ENCODE data around the gene KCNS1.
"Not testable (repeated sequence)": the region's sequence is repeated elsewhere in the genome, so short reads cannot be mapped to it uniquely, and the experiment has no call there.

Gene KCNS1

GRCh38 chr20:45100563-45101245 is at the start of gene KCNS1:
Gene KCNS1, minus strand, starts transcription at chr20:45101127. Its CDS starts 1,891 bp downstream, at chr20:45099236.
- DNase-seq (ENCODE audit: low read depth), result no peak

DNA sequence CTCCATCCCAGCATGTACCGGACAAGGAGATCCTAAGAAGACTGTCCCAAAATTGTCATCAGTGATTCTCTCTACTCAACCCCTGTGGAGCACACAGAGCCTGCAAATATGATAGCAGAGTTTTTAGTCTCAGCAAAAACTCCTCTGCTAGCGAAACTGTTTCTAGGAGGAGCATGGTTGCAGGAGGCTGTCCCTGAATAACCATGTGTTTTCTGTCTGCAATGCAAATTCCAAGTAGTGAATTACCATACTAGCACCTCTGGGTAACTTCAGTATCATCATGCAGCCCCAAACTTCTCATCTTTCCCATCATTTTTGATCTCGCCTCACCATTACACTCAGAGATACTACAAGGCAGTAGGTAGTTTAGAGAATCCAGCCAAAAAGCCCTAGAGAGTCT is 48.1 kb upstream of the KCNS1 start:
- DNase-seq (ENCODE audit: low read depth), result no peak

DNA sequence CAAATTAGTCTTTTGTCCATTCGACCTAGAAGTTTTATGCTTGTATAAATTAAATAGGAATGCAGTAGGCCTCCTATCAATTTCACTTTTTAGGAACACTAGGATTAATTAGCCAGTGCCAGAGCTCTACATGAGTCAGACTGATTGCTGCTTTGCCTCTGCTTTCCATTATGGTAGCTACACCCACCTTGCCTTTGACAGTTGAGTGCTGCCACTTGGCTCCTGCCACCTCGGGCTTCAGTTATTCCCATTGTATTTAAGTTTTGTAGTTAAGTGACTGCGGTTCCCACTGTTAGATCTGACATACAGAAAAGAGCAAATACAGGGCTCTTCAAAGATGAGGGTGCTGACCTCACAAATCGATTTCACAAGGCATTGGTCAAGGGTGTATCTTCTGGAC is 39.9 kb upstream of the KCNS1 start:
- DNase-seq (ENCODE audit: low read depth), result no peak

- DNase-seq (ENCODE audit: low read depth), result not testable (repeated sequence)
These were observed 38.9 kb upstream of the KCNS1 start for GRCh38 chr20:45139733-45140375.

DNA sequence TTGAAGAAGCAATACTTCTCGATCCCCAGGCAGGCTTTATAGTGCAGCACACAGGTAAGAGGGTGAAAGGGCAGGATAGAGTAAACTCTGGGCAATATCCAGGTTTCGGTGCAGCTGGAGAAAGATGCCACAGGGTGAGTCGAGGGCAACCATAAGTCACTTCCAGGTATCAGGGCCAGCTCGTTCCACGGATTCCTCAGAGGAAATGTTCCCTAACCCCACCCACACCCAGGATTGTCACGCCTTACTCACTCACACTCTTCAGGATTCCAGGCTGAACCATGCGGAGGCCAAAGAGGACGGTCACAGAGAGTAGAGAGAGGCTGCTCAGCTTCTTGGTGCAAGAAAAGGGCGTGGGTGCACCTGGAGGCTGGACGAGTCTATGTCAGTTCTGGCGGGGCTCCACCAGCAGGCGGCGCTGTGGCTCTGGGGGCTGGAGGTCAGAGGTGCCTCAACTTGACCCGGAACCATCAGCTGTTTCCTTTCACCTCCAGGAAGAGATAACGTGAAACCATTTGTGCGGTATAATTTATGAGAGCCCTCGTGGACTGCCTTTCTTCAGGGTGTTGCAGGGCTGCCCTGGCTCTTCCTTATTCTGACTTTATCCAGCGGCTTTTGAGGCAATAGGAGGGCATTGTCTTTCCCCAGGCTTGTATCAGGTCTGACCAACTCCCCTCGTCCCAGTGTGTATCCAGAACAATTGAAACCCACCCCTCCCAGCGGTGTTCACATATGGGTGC is 37.8 kb upstream of the KCNS1 start:
- no peak for DNase-seq (ENCODE audit: low read depth)

GRCh38 chr20:45136911-45137310 is 36.0 kb upstream of the KCNS1 start:
- no peak for DNase-seq (ENCODE audit: low read depth)

GRCh38 chr20:45128099-45128498 is 27.2 kb upstream of the KCNS1 start:
- no peak for DNase-seq (ENCODE audit: low read depth)

DNA sequence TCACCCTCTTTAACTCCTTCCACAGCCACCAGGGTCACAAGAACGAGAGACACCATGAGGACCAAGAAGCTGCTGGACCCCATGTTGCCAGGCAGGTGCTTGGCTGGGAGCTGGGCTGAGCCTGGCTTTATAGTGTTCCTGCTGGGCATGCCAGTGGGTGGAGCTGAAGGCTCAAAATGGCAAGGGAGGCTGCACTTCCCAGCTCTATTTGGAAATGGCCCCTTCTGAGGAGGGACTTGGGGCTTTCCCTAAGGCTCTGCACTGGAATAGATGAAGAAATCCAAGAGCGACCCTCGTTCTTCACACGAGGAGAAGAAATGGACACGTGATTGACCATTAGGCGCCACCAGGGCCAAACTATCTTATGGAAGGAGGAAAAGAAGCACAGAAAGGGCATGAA is 23.4 kb upstream of the KCNS1 start, which contains the start of gene WFDC12:
Gene WFDC12, minus strand, starts transcription at position 101 of the 400 bp plus-strand sequence. Its CDS starts 18 bp downstream, at position 83.
- no peak for DNase-seq (ENCODE audit: low read depth)

DNA sequence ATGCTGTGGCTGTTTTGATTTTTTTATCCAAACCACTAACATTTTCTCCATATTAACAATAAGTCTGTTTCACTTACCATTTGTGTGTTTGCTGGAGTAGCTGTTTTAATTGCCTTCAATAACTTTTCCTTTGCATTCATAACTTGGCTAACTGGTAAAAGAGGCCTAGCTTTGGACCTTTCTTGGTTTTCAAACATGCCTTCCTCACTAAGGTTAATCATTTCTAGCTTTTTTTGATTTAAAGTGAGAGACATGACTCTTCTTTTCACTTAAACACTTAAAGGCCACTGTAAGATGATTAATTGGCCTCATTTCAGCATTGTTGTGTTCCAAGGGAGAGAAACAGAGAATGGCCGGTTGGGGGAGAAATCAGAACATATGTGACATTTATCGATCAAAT is 20.5 kb upstream of the KCNS1 start:
- DNase-seq (ENCODE audit: low read depth), result no peak

DNA sequence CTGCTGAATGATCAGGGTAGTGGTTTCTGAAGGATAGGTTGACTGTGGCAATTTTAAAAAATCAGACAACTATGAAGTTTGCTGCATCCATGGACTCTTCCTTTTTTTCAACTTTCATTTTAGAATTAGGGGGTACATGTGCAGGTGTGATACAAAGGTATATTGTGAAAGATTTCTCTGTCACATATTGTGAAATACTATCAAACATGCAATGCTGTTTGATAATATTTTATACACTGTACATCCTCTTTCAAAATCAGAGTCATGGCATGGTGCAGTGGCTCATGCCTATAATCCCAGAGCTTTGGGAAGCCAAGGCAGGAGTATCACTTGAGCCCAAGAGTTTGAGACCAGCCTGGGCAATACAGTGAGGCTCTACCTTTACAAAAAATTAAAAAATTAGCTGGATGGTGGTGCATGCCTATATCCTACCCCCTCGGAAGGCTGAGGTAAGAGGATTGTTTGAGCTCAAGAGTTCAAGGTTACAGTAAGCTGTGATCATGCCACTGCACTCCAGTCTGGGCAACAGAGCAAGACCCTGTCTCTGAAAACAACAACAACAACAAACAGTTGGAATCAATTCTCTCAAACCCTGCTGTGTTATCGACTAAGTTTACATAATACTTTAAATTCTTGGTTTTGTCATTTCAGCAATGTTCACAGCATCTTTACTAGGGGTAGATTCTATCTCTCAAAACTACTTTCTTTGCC is 18.8 kb upstream of the KCNS1 start:
- DNase-seq (ENCODE audit: low read depth), result no peak

GRCh38 chr20:45118028-45118427 is 17.1 kb upstream of the KCNS1 start:
- DNase-seq (ENCODE audit: low read depth), result no peak

GRCh38 chr20:45117581-45117980 is 16.7 kb upstream of the KCNS1 start:
- DNase-seq (ENCODE audit: low read depth), result no peak

DNA sequence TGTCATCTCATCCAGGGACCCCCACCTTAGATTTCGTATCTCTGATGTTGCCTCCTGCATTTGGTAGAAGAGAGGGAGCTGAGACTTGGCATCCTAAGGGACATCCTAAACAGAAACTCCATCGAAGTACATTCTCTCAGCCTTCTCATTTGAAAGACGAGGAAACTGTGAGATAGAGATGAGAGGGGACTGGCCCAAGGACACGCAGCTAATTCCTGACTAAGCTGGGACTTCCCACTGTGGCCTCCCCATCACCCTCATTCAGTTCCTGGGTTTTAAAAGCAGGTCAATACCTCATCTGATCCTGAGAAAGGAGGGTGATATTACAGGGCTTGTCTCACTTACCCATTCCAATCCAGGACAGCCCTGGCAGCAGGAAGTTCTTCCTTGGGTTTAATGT is 14.9 kb upstream of the KCNS1 start:
- no peak for DNase-seq (ENCODE audit: low read depth)

DNA sequence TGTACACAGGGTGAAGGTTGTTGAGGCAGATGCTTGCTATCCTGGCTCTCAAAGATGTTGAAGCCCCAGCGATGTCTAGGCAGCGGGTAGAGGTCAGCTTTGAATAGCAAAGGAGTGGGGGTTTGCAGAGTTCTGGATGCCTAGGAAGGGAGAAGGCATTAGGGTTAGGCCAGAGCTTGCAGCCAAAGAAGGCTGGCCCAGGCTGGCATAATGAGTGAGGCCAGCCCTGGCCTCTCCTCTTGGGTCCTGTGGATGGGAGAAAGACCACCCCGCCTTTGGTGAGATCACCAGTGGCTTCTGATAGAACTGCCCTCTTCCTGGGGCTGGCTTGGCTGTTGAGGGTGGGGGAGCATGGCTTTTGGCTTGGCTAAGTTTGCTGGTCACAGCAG is 14.5 kb upstream of the KCNS1 start:
- no peak for DNase-seq (ENCODE audit: low read depth)

GRCh38 chr20:45114465-45115385 is 13.8 kb upstream of the KCNS1 start, which contains the start of gene WFDC5:
Gene WFDC5, minus strand, starts transcription at chr20:45115174. Its CDS starts 91 bp downstream, at chr20:45115083.
- no peak for DNase-seq (ENCODE audit: low read depth)

- DNase-seq (ENCODE audit: low read depth), result no peak
These were observed 12.9 kb upstream of the KCNS1 start for GRCh38 chr20:45113865-45114264.

DNA sequence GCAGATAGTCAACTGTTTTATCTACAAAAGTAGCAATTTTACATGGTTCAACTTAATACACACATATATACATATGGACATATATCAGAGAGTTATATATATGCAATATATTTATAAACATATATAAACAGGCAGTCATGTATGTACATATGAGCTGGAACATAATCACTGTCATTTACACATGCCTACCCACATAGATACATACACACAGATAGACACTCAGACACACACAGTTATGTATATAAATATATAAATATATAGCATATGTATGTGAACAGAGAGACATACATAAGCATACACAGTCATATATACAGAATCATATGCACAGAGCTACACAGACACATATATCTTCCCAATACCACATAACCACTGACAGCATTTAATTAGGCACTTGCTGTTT is 11.8 kb upstream of the KCNS1 start:
- DNase-seq (ENCODE audit: low read depth), result no peak

DNA sequence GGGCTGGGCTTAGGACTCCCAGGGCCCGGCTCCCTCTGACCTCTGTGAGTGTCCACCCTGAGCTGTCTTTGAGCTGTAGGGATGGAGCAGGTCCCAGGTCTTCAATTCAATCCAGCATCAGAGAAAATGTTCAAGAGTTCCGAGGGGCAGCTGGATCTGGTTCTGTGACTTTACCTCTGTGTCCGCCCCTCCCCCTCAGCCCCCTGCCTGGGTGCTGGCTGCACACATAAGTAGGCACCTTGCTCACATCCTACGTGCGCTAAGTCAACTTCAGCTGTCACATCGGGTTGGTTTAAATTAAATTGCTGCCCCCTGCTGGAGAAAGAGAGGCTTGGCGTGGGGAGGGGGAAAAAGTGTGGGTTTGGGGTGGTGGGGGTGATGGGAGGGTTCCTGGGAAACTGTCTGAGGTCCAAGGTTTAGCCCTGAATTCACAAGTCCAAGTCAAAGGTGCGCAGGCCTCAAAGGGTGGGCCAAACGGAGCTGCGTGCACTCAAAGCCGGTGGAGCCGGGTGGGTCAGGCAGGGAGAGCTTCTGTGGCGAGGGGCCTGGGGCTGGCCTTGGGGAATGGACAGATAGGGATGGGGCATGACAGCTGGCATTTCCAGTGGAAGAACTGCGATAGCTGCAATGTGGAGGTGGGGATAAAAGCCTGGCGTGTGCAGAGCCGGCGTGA is 11.0 kb upstream of the KCNS1 start:
- DNase-seq (ENCODE audit: low read depth), result no peak

- no peak for DNase-seq (ENCODE audit: low read depth)
These were observed 10.4 kb upstream of the KCNS1 start for GRCh38 chr20:45111285-45111684.

DNA sequence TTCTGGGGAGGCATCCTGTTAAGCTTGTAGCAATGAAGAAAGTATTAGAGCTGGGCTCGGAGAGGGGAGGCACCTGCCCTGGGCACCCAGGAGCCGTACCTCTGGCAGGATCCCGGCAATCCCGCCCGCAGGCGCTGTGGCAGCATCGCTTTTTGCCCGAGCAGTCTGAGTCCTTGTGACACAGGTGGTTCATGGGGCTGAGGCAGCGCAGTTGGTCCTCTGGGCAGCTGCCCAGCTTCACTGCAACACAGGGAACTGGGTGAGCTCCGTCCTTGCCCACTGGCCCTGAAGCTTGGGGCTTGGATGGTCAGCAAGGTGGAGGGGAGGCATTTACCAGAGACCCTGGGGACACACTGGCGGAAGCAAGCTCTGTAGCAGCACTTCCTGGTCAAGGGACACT is 9.4 kb upstream of the KCNS1 start:
- no peak for DNase-seq (ENCODE audit: low read depth)

GRCh38 chr20:45109634-45110033 is 8.7 kb upstream of the KCNS1 start:
- DNase-seq (ENCODE audit: low read depth), result no peak
